GM18867 (cell line): ENCODE data around the gene IZUMO1R.
"Not testable (repeated sequence)": the region's sequence is repeated elsewhere in the genome, so short reads cannot be mapped to it uniquely, and the experiment has no call there.

Experiments
- ATAC-seq: cut with Tn5 transposase; IDR thresholded peaks from one replicate; pipeline ENCODE4 v1.9.1; 2021; ENCODE audit warnings: mild to moderate bottlenecking, moderate library complexity; ENCODE audit not compliant: unreplicated experiment

IZUMO1R gene

DNA sequence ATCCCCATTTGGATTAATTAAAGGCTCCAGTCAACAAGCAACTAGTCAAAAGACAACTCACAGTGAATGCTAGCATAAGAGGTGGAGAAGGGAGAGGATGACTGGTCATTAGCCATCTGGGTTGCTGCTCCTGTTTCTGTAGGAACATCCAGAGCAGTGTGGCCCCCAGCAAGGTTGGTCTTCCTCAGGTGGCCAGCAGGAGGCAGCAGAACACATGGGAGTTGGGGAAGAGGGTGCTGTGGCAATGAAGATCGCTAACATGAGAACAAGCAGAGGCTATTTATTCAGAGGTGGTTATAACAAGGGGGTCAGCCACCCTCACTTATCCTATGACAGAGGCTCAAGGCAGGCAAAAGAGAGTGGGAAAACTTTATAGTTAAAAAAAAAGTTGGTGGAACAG, 21.3 kb downstream of the IZUMO1R start:
- peak; percentile 95 for ATAC-seq

DNA sequence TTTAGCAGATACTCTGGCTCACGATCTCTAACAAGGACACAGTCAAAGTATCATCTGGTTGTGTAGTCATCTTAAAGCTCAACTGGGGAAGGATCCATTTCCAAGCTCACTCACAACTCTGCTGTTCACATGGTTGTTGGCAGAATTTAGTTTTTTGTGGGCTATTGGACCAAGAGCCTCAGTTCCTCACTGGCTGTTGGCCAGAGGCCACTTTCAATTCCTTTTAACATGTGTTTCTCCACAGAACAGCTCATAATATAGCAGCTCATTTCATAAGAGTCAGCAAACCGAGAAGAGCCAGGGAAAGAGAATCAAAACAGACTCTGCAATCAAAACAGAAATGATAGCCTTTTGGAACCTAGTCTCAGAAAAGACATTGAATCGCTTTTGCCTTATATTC, 22.6 kb downstream of the IZUMO1R start:
- no peak for ATAC-seq

DNA sequence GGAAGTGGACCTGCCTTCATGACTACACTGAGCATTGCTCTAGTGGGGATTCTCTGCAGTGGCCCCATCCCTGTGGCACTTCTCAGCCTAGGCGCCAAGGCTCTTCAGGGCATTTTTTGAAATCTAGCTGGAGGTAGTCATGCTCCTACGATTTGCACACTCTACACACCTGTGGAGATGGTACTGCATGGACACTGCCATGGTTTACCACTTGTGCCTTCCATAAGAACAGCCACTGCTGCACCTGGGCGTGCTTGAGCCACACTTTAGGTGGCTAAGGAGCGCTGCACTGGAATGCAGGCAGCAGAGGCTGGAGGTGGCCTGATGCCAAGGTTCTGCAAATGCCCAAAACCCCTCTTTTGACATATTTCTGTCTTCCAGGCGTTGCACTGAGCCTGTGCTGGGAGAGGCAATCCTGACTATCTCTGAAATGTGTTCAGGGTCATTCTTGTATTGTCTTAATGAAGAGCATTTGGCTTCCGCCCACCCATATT, 24.3 kb downstream of the IZUMO1R start:
- no peak for ATAC-seq

DNA sequence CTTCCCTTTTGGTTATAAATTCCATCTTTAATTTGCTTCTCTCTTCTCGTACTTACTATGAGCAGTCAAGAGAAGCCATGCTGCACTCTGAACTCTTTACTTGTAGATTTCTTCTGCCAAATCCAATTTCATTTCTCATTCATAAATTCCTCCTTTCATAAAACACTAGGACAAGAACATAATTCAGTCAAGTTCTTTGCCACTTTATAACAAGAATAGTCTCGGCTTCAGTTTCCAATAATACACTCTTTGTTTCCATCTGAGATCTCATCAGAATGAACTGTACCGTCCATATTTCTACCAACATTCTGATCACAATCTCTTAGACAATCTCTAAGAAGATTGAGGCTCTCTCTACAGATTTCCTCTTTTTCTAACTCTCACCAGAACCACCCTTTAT, 25.1 kb downstream of the IZUMO1R start:
- ATAC-seq, result no peak

DNA sequence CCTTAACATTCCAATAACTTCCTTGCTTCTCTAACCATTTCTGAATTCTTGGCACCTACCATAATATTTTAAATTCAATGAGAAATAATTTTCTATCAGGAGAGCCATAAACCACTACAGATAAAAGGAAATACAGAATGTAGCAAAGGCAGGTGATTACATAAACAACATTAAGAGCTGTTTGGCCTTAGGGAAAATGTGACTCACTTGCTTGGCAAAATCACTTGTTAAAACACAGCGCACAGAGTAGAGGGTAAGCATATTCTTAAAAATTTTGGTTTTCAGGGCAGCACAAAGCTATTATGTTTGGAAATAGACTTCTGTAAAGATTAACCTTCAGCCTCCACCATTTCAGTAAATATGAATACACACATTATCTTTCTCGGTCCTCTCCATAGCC, 26.4 kb downstream of the IZUMO1R start:
- no peak for ATAC-seq

DNA sequence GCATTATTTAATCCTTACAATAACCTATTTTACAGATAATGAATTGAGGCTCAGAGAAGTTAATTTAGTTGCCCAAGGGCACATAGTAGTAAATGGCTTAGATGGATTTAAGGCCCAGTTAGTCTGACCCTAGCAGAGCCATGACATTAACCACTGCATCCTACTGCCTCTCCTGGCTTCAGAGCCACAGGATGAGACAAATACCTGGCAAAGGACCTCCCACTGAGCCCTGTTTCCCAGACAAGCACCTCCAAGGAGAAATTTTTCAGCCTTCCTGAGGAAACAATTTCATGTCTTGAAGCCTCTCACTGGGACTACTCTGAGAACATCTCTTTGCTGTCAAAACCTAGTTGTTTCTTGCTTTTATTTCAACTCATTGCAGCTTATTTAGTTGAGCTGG, 28.4 kb downstream of the IZUMO1R start:
- ATAC-seq, result no peak

DNA sequence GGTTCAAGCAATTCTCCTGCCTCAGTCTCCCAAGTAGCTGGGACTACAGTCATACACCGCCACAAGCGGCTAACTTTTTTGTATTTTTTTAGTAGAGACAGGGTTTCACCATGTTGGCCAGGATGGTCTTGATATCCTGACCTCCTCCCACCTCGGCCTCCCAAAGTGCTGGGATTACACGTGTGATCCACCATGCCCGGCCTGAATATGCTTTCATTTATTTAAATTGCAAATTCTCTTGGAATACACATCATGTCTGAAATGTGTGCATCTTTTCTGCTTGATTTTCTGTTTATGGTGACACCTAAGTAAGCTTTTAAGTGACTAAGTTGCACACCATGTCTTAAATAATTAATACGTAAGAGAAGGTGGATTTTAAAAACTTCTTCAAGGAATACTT, 31.7 kb downstream of the IZUMO1R start:
- ATAC-seq, result no peak

DNA sequence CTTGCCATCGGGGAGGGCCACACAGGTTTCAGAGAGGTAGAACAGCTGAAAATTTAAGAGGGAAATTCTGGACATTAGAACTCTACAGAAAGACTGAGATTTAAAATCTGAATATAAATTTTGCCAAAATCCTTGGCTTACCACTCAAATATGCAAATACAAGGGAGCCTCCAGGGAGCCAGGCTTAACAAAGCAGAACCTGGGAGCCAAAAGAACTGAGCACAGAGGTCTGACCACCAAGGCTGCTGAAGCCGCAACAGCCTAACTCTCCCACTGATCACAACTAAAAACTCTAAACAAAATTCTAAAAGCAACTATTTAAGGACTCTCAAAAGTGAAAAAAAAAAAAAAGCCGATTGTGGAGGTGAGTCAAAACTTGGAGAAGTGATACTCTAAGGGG, 34.3 kb downstream of the IZUMO1R start:
- ATAC-seq, result no peak

DNA sequence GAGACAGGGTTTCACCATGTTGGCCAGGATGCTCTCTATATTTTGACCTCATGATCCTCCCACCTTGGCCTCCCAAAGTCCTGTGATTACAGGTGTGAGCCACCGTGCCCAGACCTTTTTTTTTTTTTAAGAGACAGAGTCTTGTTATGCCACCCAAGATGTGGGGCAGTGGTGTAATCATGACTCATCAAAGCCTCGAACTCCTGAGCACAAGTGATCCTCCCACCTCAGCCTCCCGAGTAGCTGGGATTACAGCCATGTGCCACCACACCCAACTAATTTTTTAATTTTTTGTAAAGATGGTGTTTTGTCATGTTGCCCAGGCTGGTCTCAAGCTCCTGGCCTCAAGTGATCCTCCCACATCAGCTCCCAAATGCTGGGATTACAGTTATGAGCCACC, 37.9 kb downstream of the IZUMO1R start:
- ATAC-seq, result no peak

DNA sequence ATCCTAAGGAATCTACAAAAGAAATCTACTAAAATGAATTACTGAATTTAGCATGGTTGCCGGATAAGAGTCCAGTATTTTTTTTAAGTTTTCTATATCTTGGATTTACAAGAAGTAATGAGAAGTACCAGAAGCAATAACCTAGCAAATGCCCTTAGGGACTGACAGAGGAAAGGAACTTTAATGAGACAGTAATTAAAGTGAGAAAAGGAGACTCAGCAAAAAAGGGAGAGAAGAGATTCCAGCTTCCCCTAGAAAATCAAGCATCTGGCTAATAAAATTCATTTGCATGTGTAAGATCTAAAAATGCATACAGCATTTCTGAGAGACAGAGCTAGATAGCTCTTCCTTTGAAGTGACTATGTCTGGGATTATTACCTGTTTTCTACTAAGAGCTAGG, 39.1 kb downstream of the IZUMO1R start:
- ATAC-seq, result no peak

DNA sequence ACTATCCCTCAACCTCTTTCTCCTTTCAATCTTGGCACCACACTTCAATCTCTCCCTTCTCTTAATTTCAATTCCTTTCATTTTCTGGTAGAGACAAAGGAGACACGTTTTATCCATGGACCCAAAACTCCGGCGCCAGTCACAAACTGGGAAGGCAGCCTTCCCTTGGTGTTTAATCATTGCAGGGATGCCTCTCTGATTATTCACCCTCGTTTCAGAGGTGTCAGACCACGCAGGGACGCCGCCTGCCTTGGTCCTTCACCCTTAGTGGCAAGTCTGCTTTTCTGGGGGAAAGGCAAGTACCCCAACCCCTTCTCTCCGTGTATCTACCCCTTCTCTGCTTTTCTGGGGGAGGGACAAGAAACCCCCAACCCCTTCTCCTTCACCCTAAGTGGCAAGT, 41.9 kb downstream of the IZUMO1R start:
- not testable (repeated sequence) for ATAC-seq

DNA sequence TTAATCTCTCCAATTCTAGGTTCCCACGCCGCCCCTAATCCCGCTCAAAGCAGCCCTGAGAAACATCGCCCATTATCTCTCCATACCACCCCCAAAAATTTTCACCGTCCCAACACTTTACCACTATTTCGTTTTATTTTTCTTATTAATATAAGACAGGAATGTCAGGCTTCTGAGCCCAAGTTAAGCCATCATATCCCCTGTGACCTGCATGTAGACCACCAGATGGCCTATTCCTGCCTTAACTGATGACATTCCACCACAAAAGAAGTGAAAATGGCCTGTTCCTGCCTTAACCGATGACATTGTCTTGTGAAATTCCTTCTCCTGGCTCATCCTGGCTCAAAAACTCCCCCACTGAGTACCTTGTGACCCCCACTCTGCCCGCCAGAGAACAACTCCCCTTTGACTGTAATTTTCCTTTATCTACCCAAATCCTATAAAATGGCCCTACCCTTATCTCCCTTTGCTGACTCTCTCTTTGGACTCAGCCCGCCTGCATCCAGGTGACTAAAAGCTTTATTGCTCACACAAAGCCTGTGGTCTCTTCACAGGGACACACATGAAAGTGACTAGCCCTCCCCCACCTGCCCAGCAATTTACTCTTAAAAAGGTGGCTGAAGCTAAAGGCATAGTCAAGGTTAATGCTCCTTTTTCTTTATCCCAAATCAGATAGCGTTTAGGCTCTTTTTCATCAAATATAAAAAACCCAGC, 46.6 kb downstream of the IZUMO1R start:
- ATAC-seq, result not testable (repeated sequence)
